ENCODE data around the gene ZFHX3. TPM values are rescaled to one million over a fixed set of nuclear protein-coding genes. Genes with fewer than 3 reads are reported as not detected.

ZFHX3 gene
- total RNA-seq, 2 experiments from 2014 or later: 0.63 to 0.64 TPM

DNA sequence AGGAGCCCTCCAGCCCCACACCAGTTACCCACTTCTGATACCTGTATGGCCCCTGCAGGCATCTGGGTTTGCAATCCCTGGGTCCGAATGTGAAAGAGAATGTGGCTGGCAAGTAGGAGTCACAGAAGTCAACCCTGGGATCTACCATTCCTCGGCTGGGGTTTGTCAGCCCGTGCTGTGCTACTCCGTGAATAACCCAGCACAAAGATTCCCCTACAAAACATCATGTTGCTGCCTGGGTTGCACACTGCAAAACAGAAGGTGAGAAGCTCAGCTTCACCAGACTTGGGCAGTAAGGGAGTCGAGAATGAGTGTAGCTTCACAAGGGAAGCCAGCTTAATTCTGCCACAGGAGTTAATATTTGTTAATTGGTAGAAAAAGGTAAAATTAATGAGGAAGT lies 137.1 kb downstream of the ZFHX3 start:
- ATAC-seq (ENCODE audit: poor library complexity): no peak
- TF ChIP-seq, protein P1, sequence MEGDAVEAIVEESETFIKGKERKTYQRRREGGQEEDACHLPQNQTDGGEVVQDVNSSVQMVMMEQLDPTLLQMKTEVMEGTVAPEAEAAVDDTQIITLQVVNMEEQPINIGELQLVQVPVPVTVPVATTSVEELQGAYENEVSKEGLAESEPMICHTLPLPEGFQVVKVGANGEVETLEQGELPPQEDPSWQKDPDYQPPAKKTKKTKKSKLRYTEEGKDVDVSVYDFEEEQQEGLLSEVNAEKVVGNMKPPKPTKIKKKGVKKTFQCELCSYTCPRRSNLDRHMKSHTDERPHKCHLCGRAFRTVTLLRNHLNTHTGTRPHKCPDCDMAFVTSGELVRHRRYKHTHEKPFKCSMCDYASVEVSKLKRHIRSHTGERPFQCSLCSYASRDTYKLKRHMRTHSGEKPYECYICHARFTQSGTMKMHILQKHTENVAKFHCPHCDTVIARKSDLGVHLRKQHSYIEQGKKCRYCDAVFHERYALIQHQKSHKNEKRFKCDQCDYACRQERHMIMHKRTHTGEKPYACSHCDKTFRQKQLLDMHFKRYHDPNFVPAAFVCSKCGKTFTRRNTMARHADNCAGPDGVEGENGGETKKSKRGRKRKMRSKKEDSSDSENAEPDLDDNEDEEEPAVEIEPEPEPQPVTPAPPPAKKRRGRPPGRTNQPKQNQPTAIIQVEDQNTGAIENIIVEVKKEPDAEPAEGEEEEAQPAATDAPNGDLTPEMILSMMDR (IDR thresholded peaks at IDR 0.05): no peak
- POLR2A ChIA-PET: no interaction called here

DNA sequence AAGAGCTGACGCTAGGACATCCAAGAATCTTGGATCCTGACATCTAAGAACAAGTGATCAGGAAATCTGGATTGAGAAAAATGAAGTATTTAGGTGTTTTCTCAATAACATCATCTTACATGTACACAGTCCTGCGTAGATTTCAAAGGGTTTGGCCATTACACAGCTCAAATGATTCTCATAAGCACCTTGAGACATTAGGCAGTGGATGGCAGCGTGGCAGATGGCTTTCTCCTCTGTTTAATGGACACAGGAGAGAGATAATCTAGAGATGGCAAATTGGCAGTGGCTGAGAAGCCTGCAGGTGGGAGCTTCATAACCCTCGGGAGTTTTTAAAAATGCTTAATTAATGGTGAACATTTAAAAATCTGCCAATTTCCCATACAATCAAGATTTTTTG lies 137.5 kb downstream of the ZFHX3 start:
- Mint-ChIP-seq H3K36me3 (ENCODE audit: low read depth) (no peaks in the 10 kb centered on the region), H3K9me3 (no peaks in the 10 kb centered on the region), H3K4me1 (ENCODE audit: low read depth) (no peaks in the 10 kb centered on the region), H3K27me3 (no peaks in the 10 kb centered on the region), H3K4me3 (no peak overlapping the region), H3K27ac (no peak overlapping the region)
- no peaks in the 10 kb centered on the region for H3K4me1 ChIP-seq (ENCODE audit: insufficient read depth, low read length)
- H3K4me3 ChIP-seq (ENCODE audit: low read length): no peak overlapping the region
- ChIA-PET CTCF (no interaction called here), POLR2A (no interaction called here)
- no peaks in the 10 kb centered on the region for H3K9me3 ChIP-seq (ENCODE audit: control insufficient read depth in 1 of 2, insufficient read depth in 1 of 2, low read length in 2 of 2)
- H3K36me3 ChIP-seq (ENCODE audit: insufficient read depth, low read length): no peaks in the 10 kb centered on the region
- intact Hi-C loops (cut with DNase I, micrococcal nuclease): no loop called here
- H3K27ac ChIP-seq (ENCODE audit: low read depth in 1 of 2, low read length in 2 of 2): no peak overlapping the region
- ATAC-seq (ENCODE audit: poor library complexity) (no peak), DNase-seq (no peak)
- TF ChIP-seq, protein P1 (IDR thresholded peaks at IDR 0.05): no peak
- H3K27me3 ChIP-seq (ENCODE audit: control insufficient read depth in 1 of 2, insufficient read depth in 2 of 2, low read length in 2 of 2): no peaks in the 10 kb centered on the region

More for the DNA sequence above, 137.1 kb downstream of the ZFHX3 start:
- DNase-seq: no peak
- Histone ChIP-seq H3K4me3 (ENCODE audit: low read length) (no peak overlapping the region), H3K4me1 (ENCODE audit: insufficient read depth, low read length) (no peaks in the 10 kb centered on the region), H3K27ac (ENCODE audit: low read depth in 1 of 2, low read length in 2 of 2) (no peak overlapping the region), H3K27me3 (ENCODE audit: control insufficient read depth in 1 of 2, insufficient read depth in 2 of 2, low read length in 2 of 2) (no peaks in the 10 kb centered on the region), H3K9me3 (ENCODE audit: control insufficient read depth in 1 of 2, insufficient read depth in 1 of 2, low read length in 2 of 2) (no peaks in the 10 kb centered on the region), H3K36me3 (ENCODE audit: insufficient read depth, low read length) (no peaks in the 10 kb centered on the region)
- no peaks in the 10 kb centered on the region for H3K9me3 Mint-ChIP-seq
- CTCF ChIA-PET: no interaction called here
- H3K27ac Mint-ChIP-seq: no peak overlapping the region
- no peaks in the 10 kb centered on the region for H3K36me3 Mint-ChIP-seq (ENCODE audit: low read depth)
- no peaks in the 10 kb centered on the region for H3K4me1 Mint-ChIP-seq (ENCODE audit: low read depth)
- H3K27me3 Mint-ChIP-seq: no peaks in the 10 kb centered on the region
- intact Hi-C loops (cut with DNase I, micrococcal nuclease): no loop called here
- H3K4me3 Mint-ChIP-seq: no peak overlapping the region

DNA sequence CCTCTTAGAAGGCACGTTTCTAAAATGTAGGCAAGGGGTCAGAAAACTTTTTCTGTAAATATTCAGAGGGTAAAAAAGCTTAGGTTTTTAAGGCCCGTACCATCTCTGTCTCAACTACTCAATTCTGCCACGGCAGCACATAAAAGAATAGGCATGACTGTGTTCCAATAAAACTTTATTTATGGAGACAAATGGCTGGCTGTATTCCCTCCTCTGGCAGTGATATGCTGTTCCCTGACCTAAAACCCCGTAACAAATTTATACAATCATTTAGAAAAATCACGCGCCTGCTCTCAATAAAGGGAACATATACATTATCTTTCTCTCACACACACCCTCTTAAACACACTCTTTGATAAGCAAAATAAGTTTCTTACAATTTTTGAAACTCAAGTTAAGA lies 138.7 kb downstream of the ZFHX3 start:
- TF ChIP-seq, protein P1 (IDR thresholded peaks at IDR 0.05): no peak
- no peak overlapping the region for H3K27ac ChIP-seq (ENCODE audit: low read depth in 1 of 2, low read length in 2 of 2)
- Mint-ChIP-seq H3K9me3 (no peaks in the 10 kb centered on the region), H3K36me3 (ENCODE audit: low read depth) (no peaks in the 10 kb centered on the region), H3K27ac (no peak overlapping the region), H3K4me3 (no peak overlapping the region), H3K4me1 (ENCODE audit: low read depth) (no peaks in the 10 kb centered on the region), H3K27me3 (no peaks in the 10 kb centered on the region)
- H3K4me3 ChIP-seq (ENCODE audit: low read length): no peak overlapping the region
- no peaks in the 10 kb centered on the region for H3K9me3 ChIP-seq (ENCODE audit: control insufficient read depth in 1 of 2, insufficient read depth in 1 of 2, low read length in 2 of 2)
- CTCF ChIA-PET: no interaction called here
- ATAC-seq (ENCODE audit: poor library complexity) (no peak), DNase-seq (no peak)
- H3K4me1 ChIP-seq (ENCODE audit: insufficient read depth, low read length): no peaks in the 10 kb centered on the region
- POLR2A ChIA-PET: no interaction called here
- H3K36me3 ChIP-seq (ENCODE audit: insufficient read depth, low read length): no peaks in the 10 kb centered on the region
- no peaks in the 10 kb centered on the region for H3K27me3 ChIP-seq (ENCODE audit: control insufficient read depth in 1 of 2, insufficient read depth in 2 of 2, low read length in 2 of 2)
- intact Hi-C loops (cut with DNase I, micrococcal nuclease): no loop called here

All from CD4-positive, alpha-beta T cell (primary cell).